ENCODE results near the gene MLLT10.
"Not testable (repeated sequence)": the region's sequence is repeated elsewhere in the genome, so short reads cannot be mapped to it uniquely, and the experiment has no call there.

The MLLT10 gene

GRCh38 chr10:21700474-21700873 lies 166.4 kb downstream of the MLLT10 start:
- no peak for DNase-seq (ENCODE audit: low read depth)

- DNase-seq (ENCODE audit: low read depth), result no peak
Measured at GRCh38 chr10:21702633-21703111, 168.6 kb downstream of the MLLT10 start.

GRCh38 chr10:21705142-21705827 lies 171.3 kb downstream of the MLLT10 start:
- DNase-seq (ENCODE audit: low read depth), result no peak

- no peak for DNase-seq (ENCODE audit: low read depth)
Measured at GRCh38 chr10:21705828-21706176, 171.8 kb downstream of the MLLT10 start.

- no peak for DNase-seq (ENCODE audit: low read depth)
Measured at GRCh38 chr10:21707498-21707897, 173.5 kb downstream of the MLLT10 start.

- DNase-seq (ENCODE audit: low read depth), result no peak
Measured at GRCh38 chr10:21712975-21713374, 178.9 kb downstream of the MLLT10 start.

- no peak for DNase-seq (ENCODE audit: low read depth)
Measured at GRCh38 chr10:21715531-21716195, 181.6 kb downstream of the MLLT10 start.

GRCh38 chr10:21717437-21718054 lies 183.5 kb downstream of the MLLT10 start:
- not testable (repeated sequence) for DNase-seq (ENCODE audit: low read depth)

GRCh38 chr10:21719502-21719901 lies 185.5 kb downstream of the MLLT10 start:
- no peak for DNase-seq (ENCODE audit: low read depth)

GRCh38 chr10:21720090-21720489 lies 186.1 kb downstream of the MLLT10 start:
- DNase-seq (ENCODE audit: low read depth), result no peak

GRCh38 chr10:21721000-21721665 lies 187.1 kb downstream of the MLLT10 start:
- DNase-seq (ENCODE audit: low read depth), result no peak

- DNase-seq (ENCODE audit: low read depth), result no peak
Measured at GRCh38 chr10:21722209-21722608, 188.2 kb downstream of the MLLT10 start.

- DNase-seq (ENCODE audit: low read depth), result no peak
Measured at GRCh38 chr10:21724020-21724589, 190.1 kb downstream of the MLLT10 start.

- peak; percentile 6 for DNase-seq (ENCODE audit: low read depth)
Measured at GRCh38 chr10:21724687-21725367, 190.8 kb downstream of the MLLT10 start.

- no peak for DNase-seq (ENCODE audit: low read depth)
Measured at GRCh38 chr10:21726601-21727225, 192.7 kb downstream of the MLLT10 start.

- DNase-seq (ENCODE audit: low read depth), result no peak
Measured at GRCh38 chr10:21727452-21728168, 193.6 kb downstream of the MLLT10 start.

GRCh38 chr10:21728618-21729017 lies 194.6 kb downstream of the MLLT10 start:
- DNase-seq (ENCODE audit: low read depth), result no peak

GRCh38 chr10:21732067-21732772 lies 198.2 kb downstream of the MLLT10 start:
- peak; percentile 7 for DNase-seq (ENCODE audit: low read depth)

GRCh38 chr10:21733710-21734109 lies 199.7 kb downstream of the MLLT10 start:
- DNase-seq (ENCODE audit: low read depth), result no peak

GRCh38 chr10:21737106-21737505 lies 203.1 kb downstream of the MLLT10 start:
- DNase-seq (ENCODE audit: low read depth), result no peak
